H1 (cell line): ENCODE measurements around the gene PRADC1. TPM values are rescaled to one million over a fixed set of nuclear protein-coding genes. Genes with fewer than 3 reads are reported as not detected.

Source experiments
- BACH1 ChIP-seq: IDR thresholded peaks from 2 replicates; pipeline ENCODE4 v1.6.1; 2012; ENCODE audit warnings: low read length, improper control_type of control experiment
- CBX8 ChIP-seq: fragments of 300-800, 300-1000 bp; sonication (generic); IDR thresholded peaks from 2 replicates; pipeline ENCODE4 v1.7.1; 2016; ENCODE audit warnings: low read depth, low read length, borderline replicate concordance
- CHD7 ChIP-seq: fragments of 300-600 bp; sonication (generic); IDR thresholded peaks from 2 replicates; pipeline ENCODE4 v1.7.1; 2012; ENCODE audit warnings: low read length, moderate library complexity, mild to moderate bottlenecking, inconsistent platforms; ENCODE audit not compliant: insufficient replicate concordance
- CREB1 ChIP-seq: IDR thresholded peaks from 2 replicates; pipeline ENCODE4 v1.6.1; 2012; ENCODE audit warnings: inconsistent platforms
- EZH2 ChIP-seq: fragments of 200-600 bp; sonication (generic); IDR thresholded peaks from 2 replicates; pipeline ENCODE4 v1.7.1; 2012; ENCODE audit warnings: low read depth, mild to moderate bottlenecking, moderate library complexity, low read length, inconsistent platforms; ENCODE audit not compliant: severe bottlenecking
- PHF8 ChIP-seq: fragments of 200-600 bp; sonication (generic); conservative IDR thresholded peaks from 2 replicates; pipeline ENCODE4 v1.7.1; 2012; ENCODE audit warnings: low read depth, mild to moderate bottlenecking, inconsistent platforms, low read length, moderate library complexity
- RFX5 ChIP-seq: IDR thresholded peaks from 2 replicates; pipeline ENCODE4 v1.6.1; 2011; ENCODE audit warnings: low read depth, low read length, improper control_type of control experiment, borderline replicate concordance
- SIRT6 ChIP-seq: IDR thresholded peaks from one replicate; pipeline ENCODE4 v1.7.1; 2012; ENCODE audit warnings: low read length, inconsistent platforms
- TAF1 ChIP-seq: IDR thresholded peaks from 2 replicates; pipeline ENCODE4 v1.6.1; 2011; ENCODE audit warnings: mild to moderate bottlenecking, low read depth, low read length
- polyA plus RNA-seq, 7 experiments: library from polyadenylated mRNA; depleted of rRNA in 3 of 7; stranded (reverse) in 5 of 7; unstranded in 2 of 7; fragments of >200 nt in 5 of 7; fragments of 200-250 nt in 2 of 7; gene quantifications; 1 replicate in 5 of 7; 2 replicates in 1 of 7; 4 replicates in 1 of 7; pipeline versions ENCODE4 v1.2.1 to v1.2.3, GENCODE V29; 2011 to 2013; ENCODE audit warnings: missing spikeins in 2 of 7, mixed read lengths in 2 of 7
- total RNA-seq: library from RNA; stranded (reverse); fragmentation: NEBNext Ultra II Directional; extraction: Animal tissue kit (Norgen Biotek cat#: 25700); gene quantifications from 2 replicates; pipeline ENCODE4 v1.2.1, GENCODE V29; 2021

PRADC1 gene
- total and polyA plus RNA-seq, 2 of the 8 experiments (the other 6 are each of a cell fraction or from before 2014, with no cell fraction given): 8.9 to 13.1 TPM

- TF ChIP-seq CHD7: no peak
- TF ChIP-seq BACH1: no peak
- peak; percentile 89 for TF ChIP-seq EZH2
- TF ChIP-seq CREB1: peak; percentile 34; the same call in 1 of the 2 replicates
- TF ChIP-seq SIRT6: no peak
- no peak for TF ChIP-seq RFX5
- TF ChIP-seq PHF8: 0 out of 2 replicates have a peak, but pooled peaks have one; percentile 16
- no peak for TF ChIP-seq CBX8
- TF ChIP-seq TAF1: 0 out of 2 replicates have a peak, but pooled peaks have one; percentile 13
Measured at GRCh38 chr2:73202156-73203054, 30.6 kb downstream of the PRADC1 start, which contains the start of gene NOTO (continued).
